GM23338 (cell line): ENCODE data around the gene NOP58. TPM values are rescaled to one million over a fixed set of nuclear protein-coding genes. Genes with fewer than 3 reads are reported as not detected.
"Not testable (repeated sequence)": the region's sequence is repeated elsewhere in the genome, so short reads cannot be mapped to it uniquely, and the experiment has no call there.

Experiments
- ATAC-seq: fragments of 200-7000 bp; cut with Tn5 transposase; 3 replicates; pipeline ENCODE4 v1.9.1; 2020
- DNase-seq: peaks from one replicate; pipeline ENCODE4 v3.0.0-alpha.2; 2015; ENCODE audit warnings: low spot score
- H2AFZ ChIP-seq: fragments of 200-600 bp; sonication (generic); 2 replicates; pipeline ENCODE4 v1.8.0; 2016; ENCODE audit warnings: antibody characterized with exemption, mild to moderate bottlenecking, moderate library complexity
- H3F3A ChIP-seq: fragments of 200-600 bp; sonication (generic); replicated peaks from 2 replicates; pipeline ENCODE4 v1.8.0; 2017; ENCODE audit warnings: antibody characterized with exemption, mixed run types, low read depth
- H3K27ac ChIP-seq: fragments of 200-600 bp; sonication (generic); 2 replicates; pipeline ENCODE4 v1.6.1; 2016; ENCODE audit warnings: low read depth
- H3K27me3 ChIP-seq: fragments of 200-600 bp; sonication (generic); 2 replicates; pipeline ENCODE4 v1.8.0; 2016; ENCODE audit warnings: mild to moderate bottlenecking, mixed run types, moderate library complexity; ENCODE audit not compliant: insufficient read depth
- H3K36me3 ChIP-seq: fragments of 200-600 bp; sonication (generic); 2 replicates; pipeline ENCODE4 v1.8.0; 2016; ENCODE audit warnings: mild to moderate bottlenecking; ENCODE audit not compliant: insufficient read depth
- H3K4me1 ChIP-seq: fragments of 200-600 bp; sonication (generic); 2 replicates; pipeline ENCODE4 v1.8.0; 2016; ENCODE audit warnings: mild to moderate bottlenecking, moderate library complexity; ENCODE audit not compliant: insufficient read depth
- H3K4me2 ChIP-seq: fragments of 200-600 bp; sonication (generic); 2 replicates; pipeline ENCODE4 v1.7.1; 2017; ENCODE audit warnings: mixed run types
- H3K4me3 ChIP-seq: fragments of 200-600 bp; sonication (generic); 2 replicates; pipeline ENCODE4 v1.6.1; 2016; ENCODE audit warnings: mixed run types
- H3K79me2 ChIP-seq: fragments of 200-600 bp; sonication (generic); replicated peaks from 2 replicates; pipeline ENCODE4 v1.8.0; 2017; ENCODE audit warnings: mild to moderate bottlenecking; ENCODE audit not compliant: insufficient read depth
- H3K9me2 ChIP-seq: fragments of 200-600 bp; sonication (generic); 2 replicates; pipeline ENCODE4 v1.8.0; 2017; ENCODE audit not compliant: insufficient read depth
- H4K20me1 ChIP-seq: fragments of 200-600 bp; sonication (generic); replicated peaks from 2 replicates; pipeline ENCODE4 v1.8.0; 2017; ENCODE audit warnings: mild to moderate bottlenecking; ENCODE audit not compliant: insufficient read depth
- H3K27ac Mint-ChIP-seq: 2 replicates; pipeline ENCODE4 v1.8.0; 2020; ENCODE audit warnings: inconsistent platforms, mild to moderate bottlenecking, moderate library complexity, mixed read lengths
- H3K27me3 Mint-ChIP-seq: 3 replicates; pipeline ENCODE4 v1.8.0; 2022; ENCODE audit warnings: low read depth, mild to moderate bottlenecking, moderate library complexity, mixed read lengths, inconsistent platforms; ENCODE audit not compliant: insufficient read depth, poor library complexity
- H3K36me3 Mint-ChIP-seq: 3 replicates; pipeline ENCODE4 v1.8.0; 2021; ENCODE audit warnings: low read depth, mild to moderate bottlenecking, inconsistent platforms, moderate library complexity, mixed read lengths
- H3K4me1 Mint-ChIP-seq: 3 replicates; pipeline ENCODE4 v1.8.0; 2020; ENCODE audit warnings: mild to moderate bottlenecking, inconsistent platforms, mixed read lengths
- H3K4me3 Mint-ChIP-seq: 3 replicates; pipeline ENCODE4 v1.8.0; 2021; ENCODE audit warnings: moderate library complexity, mild to moderate bottlenecking, inconsistent platforms, mixed read lengths
- H3K9me3 Mint-ChIP-seq: 3 replicates; pipeline ENCODE4 v1.8.0; 2020; ENCODE audit warnings: moderate library complexity, mild to moderate bottlenecking, inconsistent platforms, mixed read lengths
- CREB1 ChIP-seq: fragments of 250-450 bp; sonication (Bioruptor Pico); IDR thresholded peaks from 2 replicates; pipeline ENCODE4 v1.5.0; 2020; ENCODE audit warnings: low read depth, mild to moderate bottlenecking, moderate library complexity
- CTCF ChIP-seq, 2 experiments: fragments of 200-600 bp in 1 of 2; sonication (generic) in 1 of 2; conservative IDR thresholded peaks; 2 replicates each; pipeline versions ENCODE4 v1.5.1 to v1.6.1; 2016 to 2017; ENCODE audit warnings: antibody characterized with exemption in 2 of 2, low read depth in 2 of 2, mild to moderate bottlenecking in 2 of 2, moderate library complexity in 1 of 2
- ETS1 ChIP-seq: IDR thresholded peaks from 2 replicates; pipeline ENCODE4 v1.6.1; 2016; ENCODE audit warnings: antibody characterized with exemption
- EZH2 ChIP-seq: fragments of 200-600 bp; sonication (generic); IDR thresholded peaks from one replicate; pipeline ENCODE4 v1.8.0; 2017; ENCODE audit warnings: antibody characterized with exemption, mild to moderate bottlenecking, low read depth; ENCODE audit not compliant: unreplicated experiment
- EZH2phosphoT487 ChIP-seq: fragments of 200-600 bp; sonication (generic); IDR thresholded peaks from one replicate; pipeline ENCODE4 v1.8.1; 2018; ENCODE audit warnings: antibody characterized with exemption; ENCODE audit not compliant: unreplicated experiment
- JUNB ChIP-seq: IDR thresholded peaks from one replicate; pipeline ENCODE4 v1.6.1; 2016; ENCODE audit warnings: antibody characterized with exemption; ENCODE audit not compliant: unreplicated experiment
- NANOG ChIP-seq: IDR thresholded peaks from 2 replicates; pipeline ENCODE4 v1.6.1; 2016; ENCODE audit warnings: antibody characterized with exemption, borderline replicate concordance
- POLR2AphosphoS5 ChIP-seq: IDR thresholded peaks from 2 replicates; pipeline ENCODE4 v1.6.1; 2016; ENCODE audit warnings: antibody characterized with exemption, low read depth
- REST ChIP-seq: IDR thresholded peaks from one replicate; pipeline ENCODE4 v1.6.1; 2018; ENCODE audit warnings: antibody characterized with exemption; ENCODE audit not compliant: unreplicated experiment
- STAT1 ChIP-seq: IDR thresholded peaks from one replicate; pipeline ENCODE4 v1.6.1; 2016; ENCODE audit warnings: antibody characterized with exemption; ENCODE audit not compliant: unreplicated experiment
- ZNF331 ChIP-seq: fragments of 250-450 bp; sonication (Bioruptor Pico); IDR thresholded peaks from 2 replicates; pipeline ENCODE4 v1.5.0; 2020; ENCODE audit warnings: low read depth, mild to moderate bottlenecking, moderate library complexity
- polyA plus RNA-seq: library from polyadenylated mRNA; unstranded; fragments of >200 nt; fragmentation: Nextera tagmentation; extraction: Ambion mirVana; gene quantifications from 2 replicates; pipeline ENCODE4 v1.2.1, GENCODE V29; 2016
- total RNA-seq: library from RNA; depleted of rRNA; stranded (reverse); fragments of >200 nt; shearing (Covaris generic); gene quantifications from 2 replicates; pipeline ENCODE4 v1.2.3, GENCODE V29; 2014

The NOP58 gene
- total and polyA plus RNA-seq, 2 experiments from 2014 or later = 174 to 236 TPM

GRCh38 chr2:202317080-202317857 is 51.7 kb downstream of the NOP58 start (continued):
- TF ChIP-seq STAT1 = no peak
- TF ChIP-seq POLR2AphosphoS5 = no peak
- TF ChIP-seq NANOG = no peak
- TF ChIP-seq CREB1 (CRISPR knock-in tag) = no peak
- no peak for TF ChIP-seq EZH2

GRCh38 chr2:202320362-202320761 is 54.8 kb downstream of the NOP58 start:
- H3K4me3 Mint-ChIP-seq, H3K4me1 ChIP-seq, H3K9me3 Mint-ChIP-seq, H4K20me1 ChIP-seq, H3K27ac Mint-ChIP-seq, H3K27me3 Mint-ChIP-seq, H3K27ac ChIP-seq, H2AFZ ChIP-seq, DNase-seq, H3K4me1 Mint-ChIP-seq, H3K4me3 ChIP-seq, H3K4me2 ChIP-seq, H3K9me2 ChIP-seq, H3K36me3 ChIP-seq, H3K27me3 ChIP-seq, ATAC-seq, H3F3A ChIP-seq, H3K79me2 ChIP-seq, H3K36me3 Mint-ChIP-seq: not testable (repeated sequence)

GRCh38 chr2:202322435-202322834 is 56.9 kb downstream of the NOP58 start:
- Histone ChIP-seq H3K4me1 (peaks cover under 1% of the 10 kb centered on the region; the same call in 1 of the 2 replicates), H3K36me3 (no peaks in the 10 kb centered on the region), H3K9me2 (no peaks in the 10 kb centered on the region), H3K4me3 (no peak overlapping the region), H3K27me3 (no peaks in the 10 kb centered on the region), H3F3A (0 out of 2 replicates have a peak, but pooled peaks cover 3% of the 10 kb centered on the region), H3K27ac (no peak overlapping the region), H2AFZ (no peak overlapping the region), H3K79me2 (no peaks in the 10 kb centered on the region), H4K20me1 (no peaks in the 10 kb centered on the region), H3K4me2 (no peak overlapping the region)
- H3K27me3 Mint-ChIP-seq = peaks cover 7% of the 10 kb centered on the region
- peaks cover under 1% of the 10 kb centered on the region for H3K4me1 Mint-ChIP-seq
- H3K27ac Mint-ChIP-seq = no peak overlapping the region
- H3K36me3 Mint-ChIP-seq = no peaks in the 10 kb centered on the region
- H3K4me3 Mint-ChIP-seq = no peak overlapping the region
- no peaks in the 10 kb centered on the region for H3K9me3 Mint-ChIP-seq
- DNase-seq (no peak), ATAC-seq (no peak)
- no peak for TF ChIP-seq POLR2AphosphoS5
- no peak for TF ChIP-seq REST
- TF ChIP-seq CTCF (conservative IDR thresholded peaks at IDR 0.05; ENCODE audit: low read depth in 2 of 2) = no peak
- no peak for TF ChIP-seq ETS1
- TF ChIP-seq ZNF331 = no peak
- no peak for TF ChIP-seq EZH2
- TF ChIP-seq STAT1 = no peak
- TF ChIP-seq EZH2phosphoT487 = no peak
- no peak for TF ChIP-seq JUNB
- TF ChIP-seq NANOG = no peak
